Measurements from ENCODE around the gene HECW1.

GRCh38 chr7:43104874-43105520 is 7.5 kb upstream of the HECW1 start:
- TF ChIP-seq SRF (IDR thresholded peaks at IDR 0.05; ENCODE audit: low read depth, low read length) (no peak), SP1 (IDR thresholded peaks at IDR 0.05; ENCODE audit: low read depth, low read length) (no peak), POLR2A (IDR thresholded peaks at IDR 0.05; ENCODE audit: control extremely low read depth in 1 of 2, low read depth in 2 of 2, low read length in 2 of 2) (no peak), MAX (IDR thresholded peaks at IDR 0.05) (no peak), POU5F1 (IDR thresholded peaks at IDR 0.05; ENCODE audit: low read depth, low read length) (no peak), POLR2AphosphoS5 (IDR thresholded peaks at IDR 0.05; ENCODE audit: low read depth, low read length) (no peak), CEBPB (IDR thresholded peaks at IDR 0.05; ENCODE audit: low read depth, low read length) (no peak), CHD7 (IDR thresholded peaks at IDR 0.05; ENCODE audit: insufficient replicate concordance, low read length) (no peak), TBP (IDR thresholded peaks at IDR 0.05; ENCODE audit: low read depth, low read length) (no peak), TAF1 (IDR thresholded peaks at IDR 0.05; ENCODE audit: low read depth, low read length) (no peak), NRF1 (IDR thresholded peaks at IDR 0.05; ENCODE audit: low read depth, low read length) (no peak)
- TF ChIP-seq, protein P1, sequence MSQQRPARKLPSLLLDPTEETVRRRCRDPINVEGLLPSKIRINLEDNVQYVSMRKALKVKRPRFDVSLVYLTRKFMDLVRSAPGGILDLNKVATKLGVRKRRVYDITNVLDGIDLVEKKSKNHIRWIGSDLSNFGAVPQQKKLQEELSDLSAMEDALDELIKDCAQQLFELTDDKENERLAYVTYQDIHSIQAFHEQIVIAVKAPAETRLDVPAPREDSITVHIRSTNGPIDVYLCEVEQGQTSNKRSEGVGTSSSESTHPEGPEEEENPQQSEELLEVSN (IDR thresholded peaks at IDR 0.05): no peak
- TF ChIP-seq, protein P2, sequence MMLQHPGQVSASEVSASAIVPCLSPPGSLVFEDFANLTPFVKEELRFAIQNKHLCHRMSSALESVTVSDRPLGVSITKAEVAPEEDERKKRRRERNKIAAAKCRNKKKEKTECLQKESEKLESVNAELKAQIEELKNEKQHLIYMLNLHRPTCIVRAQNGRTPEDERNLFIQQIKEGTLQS (IDR thresholded peaks at IDR 0.05; ENCODE audit: insufficient read depth, low read depth, low read length): no peak
- TF ChIP-seq, protein P3, sequence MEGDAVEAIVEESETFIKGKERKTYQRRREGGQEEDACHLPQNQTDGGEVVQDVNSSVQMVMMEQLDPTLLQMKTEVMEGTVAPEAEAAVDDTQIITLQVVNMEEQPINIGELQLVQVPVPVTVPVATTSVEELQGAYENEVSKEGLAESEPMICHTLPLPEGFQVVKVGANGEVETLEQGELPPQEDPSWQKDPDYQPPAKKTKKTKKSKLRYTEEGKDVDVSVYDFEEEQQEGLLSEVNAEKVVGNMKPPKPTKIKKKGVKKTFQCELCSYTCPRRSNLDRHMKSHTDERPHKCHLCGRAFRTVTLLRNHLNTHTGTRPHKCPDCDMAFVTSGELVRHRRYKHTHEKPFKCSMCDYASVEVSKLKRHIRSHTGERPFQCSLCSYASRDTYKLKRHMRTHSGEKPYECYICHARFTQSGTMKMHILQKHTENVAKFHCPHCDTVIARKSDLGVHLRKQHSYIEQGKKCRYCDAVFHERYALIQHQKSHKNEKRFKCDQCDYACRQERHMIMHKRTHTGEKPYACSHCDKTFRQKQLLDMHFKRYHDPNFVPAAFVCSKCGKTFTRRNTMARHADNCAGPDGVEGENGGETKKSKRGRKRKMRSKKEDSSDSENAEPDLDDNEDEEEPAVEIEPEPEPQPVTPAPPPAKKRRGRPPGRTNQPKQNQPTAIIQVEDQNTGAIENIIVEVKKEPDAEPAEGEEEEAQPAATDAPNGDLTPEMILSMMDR (IDR thresholded peaks at IDR 0.05; ENCODE audit: control extremely low read depth in 1 of 3, insufficient read depth in 1 of 3, low read depth in 1 of 3, low read length in 3 of 3): no peak

All from H1 (cell line).